PC-9 (cell line): Measurements from ENCODE around the gene LCE6A. TPM values are rescaled to one million over a fixed set of nuclear protein-coding genes. Genes with fewer than 3 reads are reported as not detected.

Source experiments
- Bru-seq: library from RNA; stranded (reverse); fragments of 400-500 nt; gene quantifications from one replicate; lab custom pipeline; 2021; lab: Mats Ljungman, UMichigan
- BruChase-seq, 2 experiments: library from RNA; stranded (reverse); fragments of 400-500 nt; gene quantifications; one replicate each; lab custom pipeline; 2021; lab: Mats Ljungman, UMichigan
- BruUV-seq: library from RNA; stranded (reverse); fragments of 400-500 nt; replicated peaks from 2 replicates; lab custom pipeline; 2021; lab: Mats Ljungman, UMichigan
- CTCF ChIA-PET: fragments of 300-600 bp; sonication (Branson Sonifier 250); formaldehyde crosslinking; loops from one replicate; lab custom pipeline; 2022; ENCODE audit warnings: antibody characterized with exemption; lab: Charles Lee
- POLR2A ChIA-PET: fragments of 300-600 bp; sonication (Branson Sonifier 250); formaldehyde crosslinking; loops from one replicate; lab custom pipeline; 2022; ENCODE audit warnings: antibody characterized with exemption; ENCODE audit not compliant: unreplicated experiment; lab: Charles Lee
- DNase-seq, 2 experiments: peaks; one replicate each; pipeline versions ENCODE4 v3.0.0 to v3.0.0-alpha.2; 2015 to 2022; ENCODE audit warnings: mixed read lengths in 1 of 2
- H2AFZ ChIP-seq: fragments of 200-600 bp; sonication (generic); 2 replicates; pipeline ENCODE4 v1.8.1; 2017; ENCODE audit warnings: antibody characterized with exemption
- H3F3A ChIP-seq: fragments of 200-600 bp; sonication (generic); 2 replicates; pipeline ENCODE4 v1.8.1; 2017; ENCODE audit warnings: antibody characterized with exemption, mild to moderate bottlenecking, low read depth; ENCODE audit not compliant: insufficient read depth
- H3K27ac ChIP-seq: fragments of 200-600 bp; sonication (generic); 2 replicates; pipeline ENCODE4 v1.6.1; 2016; ENCODE audit warnings: mixed run types
- H3K27me3 ChIP-seq: fragments of 200-600 bp; sonication (generic); 2 replicates; pipeline ENCODE4 v1.6.1; 2016; ENCODE audit warnings: low read depth, mixed run types; ENCODE audit not compliant: insufficient read depth
- H3K36me3 ChIP-seq: fragments of 200-600 bp; sonication (generic); 2 replicates; pipeline ENCODE4 v1.6.1; 2016; ENCODE audit warnings: low read depth, mixed run types
- H3K4me1 ChIP-seq: fragments of 200-600 bp; sonication (generic); replicated peaks from 2 replicates; pipeline ENCODE4 v1.6.1; 2016; ENCODE audit warnings: mixed run types; ENCODE audit not compliant: insufficient read depth
- H3K4me2 ChIP-seq: fragments of 200-600 bp; sonication (generic); 2 replicates; pipeline ENCODE4 v1.6.1; 2017; ENCODE audit warnings: mixed run types
- H3K4me3 ChIP-seq: fragments of 200-600 bp; sonication (generic); 2 replicates; pipeline ENCODE4 v1.6.1; 2016; ENCODE audit warnings: mixed run types
- H3K79me2 ChIP-seq: fragments of 200-600 bp; sonication (generic); 2 replicates; pipeline ENCODE4 v1.6.1; 2017; ENCODE audit warnings: low read depth, mixed run types
- H3K9me2 ChIP-seq: fragments of 200-600 bp; sonication (generic); 2 replicates; pipeline ENCODE4 v1.8.1; 2017; ENCODE audit warnings: mild to moderate bottlenecking; ENCODE audit not compliant: insufficient read depth
- H3K9me3 ChIP-seq: fragments of 200-600 bp; sonication (generic); 2 replicates; pipeline ENCODE4 v1.8.1; 2016; ENCODE audit warnings: low read depth; ENCODE audit not compliant: insufficient read depth
- H4K20me1 ChIP-seq: fragments of 200-600 bp; sonication (generic); 2 replicates; pipeline ENCODE4 v1.8.1; 2017; ENCODE audit not compliant: insufficient read depth
- EZH2 ChIP-seq: fragments of 200-600 bp; sonication (generic); IDR thresholded peaks from 2 replicates; pipeline ENCODE4 v1.8.0; 2017; ENCODE audit warnings: antibody characterized with exemption, low read depth
- intact Hi-C: fragments of 100-400 bp; cut with micrococcal nuclease; formaldehyde crosslinking; loops from one replicate; pipeline ENCODE4 v1.10.0; 2022; ENCODE audit not compliant: unreplicated experiment
- long read RNA-seq: library from polyadenylated mRNA; stranded (forward); transcript quantifications from one replicate; pipeline ENCODE4 v2.0.0, GENCODE V29; 2022
- total RNA-seq: library from RNA; stranded (reverse); gene quantifications from 2 replicates; pipeline ENCODE4 v1.2.3, GENCODE V29; 2021
- TF ChIP-seq, protein P1 (sequence below): fragments of 200-600 bp; sonication (generic); conservative IDR thresholded peaks from 2 replicates; pipeline ENCODE4 v1.6.1; 2017; ENCODE audit warnings: mixed run types, antibody characterized with exemption, mild to moderate bottlenecking, moderate library complexity

The LCE6A gene, protein sequence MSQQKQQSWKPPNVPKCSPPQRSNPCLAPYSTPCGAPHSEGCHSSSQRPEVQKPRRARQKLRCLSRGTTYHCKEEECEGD
- total RNA-seq (not detected in 2 replicates), Bru-seq, nascent RNA (not detected), BruChase-seq, experiment 1, labeled RNA remaining after a 2-hour chase (not detected), BruChase-seq, experiment 2, labeled RNA remaining after a 6-hour chase (not detected)
- long read RNA-seq: 0 reads

DNA sequence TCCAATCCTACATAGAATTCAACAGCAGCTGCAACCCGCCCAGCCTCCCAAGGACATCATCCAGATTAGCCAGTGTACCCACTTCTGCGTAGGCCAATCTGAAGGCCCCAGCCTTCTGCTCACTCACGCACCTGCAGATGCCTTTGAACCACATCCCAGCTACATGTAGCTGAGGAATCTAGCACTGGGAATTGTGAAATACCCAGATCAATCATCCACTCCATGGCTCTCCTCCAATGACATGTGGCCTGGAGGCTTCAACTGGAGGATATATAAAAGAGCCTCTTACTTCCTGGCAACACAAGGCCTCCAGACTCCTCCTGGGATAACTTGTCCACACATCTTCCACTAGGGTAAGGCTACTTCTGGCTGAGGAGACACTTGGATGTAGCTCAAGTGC, at the start of gene LCE6A:
TSS of gene LCE6A (plus strand) at position 301 of the 400 bp plus-strand sequence. CDS start 665 bp downstream, outside the sequence.
- H3K27ac ChIP-seq: no peak within 1 kb of the TSS
- H3K4me2 ChIP-seq: no peak within 1 kb of the TSS
- H2AFZ ChIP-seq: no peak within 1 kb of the TSS
- intact Hi-C loops: no loop called here
- POLR2A ChIA-PET: no interaction called here
- no peak for DNase-seq
- BruUV-seq: no TSS peak
- H4K20me1 ChIP-seq: no peaks in the 10 kb centered on the region
- H3K9me2 ChIP-seq: peaks cover 4% of the 10 kb centered on the region; the same call in 1 of the 2 replicates
- CTCF ChIA-PET: no interaction called here
- no peak within 1 kb of the TSS for H3K4me3 ChIP-seq
- peaks cover 4% of the 10 kb centered on the region; the same call in 1 of the 2 replicates for H3K27me3 ChIP-seq
- TF ChIP-seq, protein P1, sequence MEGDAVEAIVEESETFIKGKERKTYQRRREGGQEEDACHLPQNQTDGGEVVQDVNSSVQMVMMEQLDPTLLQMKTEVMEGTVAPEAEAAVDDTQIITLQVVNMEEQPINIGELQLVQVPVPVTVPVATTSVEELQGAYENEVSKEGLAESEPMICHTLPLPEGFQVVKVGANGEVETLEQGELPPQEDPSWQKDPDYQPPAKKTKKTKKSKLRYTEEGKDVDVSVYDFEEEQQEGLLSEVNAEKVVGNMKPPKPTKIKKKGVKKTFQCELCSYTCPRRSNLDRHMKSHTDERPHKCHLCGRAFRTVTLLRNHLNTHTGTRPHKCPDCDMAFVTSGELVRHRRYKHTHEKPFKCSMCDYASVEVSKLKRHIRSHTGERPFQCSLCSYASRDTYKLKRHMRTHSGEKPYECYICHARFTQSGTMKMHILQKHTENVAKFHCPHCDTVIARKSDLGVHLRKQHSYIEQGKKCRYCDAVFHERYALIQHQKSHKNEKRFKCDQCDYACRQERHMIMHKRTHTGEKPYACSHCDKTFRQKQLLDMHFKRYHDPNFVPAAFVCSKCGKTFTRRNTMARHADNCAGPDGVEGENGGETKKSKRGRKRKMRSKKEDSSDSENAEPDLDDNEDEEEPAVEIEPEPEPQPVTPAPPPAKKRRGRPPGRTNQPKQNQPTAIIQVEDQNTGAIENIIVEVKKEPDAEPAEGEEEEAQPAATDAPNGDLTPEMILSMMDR: no peak
- TF ChIP-seq EZH2: no peak
- no peaks in the 10 kb centered on the region for H3F3A ChIP-seq
- H3K79me2 ChIP-seq: no peaks in the 10 kb centered on the region
- no peaks in the 10 kb centered on the region for H3K9me3 ChIP-seq
- H3K4me1 ChIP-seq: no peaks in the 10 kb centered on the region
- no peaks in the 10 kb centered on the region for H3K36me3 ChIP-seq

DNA sequence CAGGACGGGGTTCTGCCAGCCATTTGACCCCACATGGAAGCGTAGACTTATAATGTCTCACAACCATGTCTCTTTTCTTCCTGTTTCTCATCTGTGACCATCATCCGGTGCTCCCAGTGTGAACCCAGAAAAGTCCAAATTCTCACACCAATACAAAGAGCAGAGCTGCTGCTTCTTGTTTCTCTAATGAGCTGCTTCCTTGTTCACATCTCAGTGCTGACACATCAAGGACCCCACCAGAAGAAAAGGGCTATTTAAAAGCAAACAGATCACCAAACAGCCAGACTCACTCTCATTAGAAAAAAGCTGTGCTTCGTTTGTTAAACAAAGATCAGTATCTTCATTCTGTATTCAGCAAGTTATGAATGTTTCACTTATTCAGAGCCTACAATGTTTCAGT, 47.0 kb upstream of the LCE6A start:
- H3K27me3 ChIP-seq: peaks cover 40% of the 10 kb centered on the region
- no peak overlapping the region for H3K4me3 ChIP-seq
- no peaks in the 10 kb centered on the region for H3K79me2 ChIP-seq
- intact Hi-C loops: no loop called here
- ChIA-PET CTCF (no interaction called here), POLR2A (no interaction called here)
- no peak overlapping the region for H3K4me2 ChIP-seq
- H3K9me2 ChIP-seq: no peaks in the 10 kb centered on the region
- H4K20me1 ChIP-seq: no peaks in the 10 kb centered on the region
- DNase-seq: no peak
- H3K9me3 ChIP-seq: no peaks in the 10 kb centered on the region
- TF ChIP-seq EZH2: no peak
- TF ChIP-seq, protein P1: no peak
- H3K4me1 ChIP-seq: no peaks in the 10 kb centered on the region
- H2AFZ ChIP-seq: no peak overlapping the region
- no TSS peak for BruUV-seq
- no peaks in the 10 kb centered on the region for H3K36me3 ChIP-seq
- no peak overlapping the region for H3K27ac ChIP-seq
- no peaks in the 10 kb centered on the region for H3F3A ChIP-seq

DNA sequence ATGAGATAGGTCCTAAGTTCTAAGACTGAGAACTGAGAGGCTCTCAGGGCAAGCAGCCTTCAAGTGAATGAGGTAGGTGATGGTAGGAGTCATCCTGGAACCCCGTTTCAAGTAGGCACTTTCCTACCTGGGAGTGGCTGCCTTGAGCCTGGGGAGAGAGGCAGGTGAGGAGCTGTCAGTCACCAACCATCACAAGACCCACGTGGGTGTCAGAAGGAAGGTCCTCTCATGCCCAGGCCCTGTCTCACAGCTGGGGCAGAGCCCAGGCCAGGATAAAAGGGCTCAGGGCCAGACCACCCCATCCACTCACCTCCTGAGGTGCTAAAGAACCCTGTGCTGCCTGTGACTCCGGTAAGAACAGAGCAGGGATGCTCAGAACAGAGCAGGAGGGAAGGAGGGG, 46.2 kb upstream of the LCE6A start, which contains the start of gene LCE1D:
TSS of gene LCE1D (plus strand) at position 301 of the 400 bp plus-strand sequence. CDS start 1,074 bp downstream, outside the sequence.
- no peaks in the 10 kb centered on the region for H4K20me1 ChIP-seq
- no peaks in the 10 kb centered on the region for H3K9me2 ChIP-seq
- H3K9me3 ChIP-seq: no peaks in the 10 kb centered on the region
- intact Hi-C loops: no loop called here
- H3K27ac ChIP-seq: no peak within 1 kb of the TSS
- CTCF ChIA-PET: no interaction called here
- H3K36me3 ChIP-seq: no peaks in the 10 kb centered on the region
- H3K79me2 ChIP-seq: no peaks in the 10 kb centered on the region
- peaks cover 40% of the 10 kb centered on the region for H3K27me3 ChIP-seq
- H3F3A ChIP-seq: no peaks in the 10 kb centered on the region
- DNase-seq: no peak
- BruUV-seq: no TSS peak
- TF ChIP-seq, protein P1: no peak
- POLR2A ChIA-PET: no interaction called here
- no peaks in the 10 kb centered on the region for H3K4me1 ChIP-seq
- no peak within 1 kb of the TSS for H3K4me2 ChIP-seq
- no peak within 1 kb of the TSS for H2AFZ ChIP-seq
- no peak within 1 kb of the TSS for H3K4me3 ChIP-seq
